Kidney glomerular epithelial cell (primary cell): ENCODE measurements around the gene TRIM24.

Experiments used
- DNase-seq: peaks from one replicate; lab custom pipeline; 2025; lab: John Stamatoyannopoulos, UW

The TRIM24 gene

DNA sequence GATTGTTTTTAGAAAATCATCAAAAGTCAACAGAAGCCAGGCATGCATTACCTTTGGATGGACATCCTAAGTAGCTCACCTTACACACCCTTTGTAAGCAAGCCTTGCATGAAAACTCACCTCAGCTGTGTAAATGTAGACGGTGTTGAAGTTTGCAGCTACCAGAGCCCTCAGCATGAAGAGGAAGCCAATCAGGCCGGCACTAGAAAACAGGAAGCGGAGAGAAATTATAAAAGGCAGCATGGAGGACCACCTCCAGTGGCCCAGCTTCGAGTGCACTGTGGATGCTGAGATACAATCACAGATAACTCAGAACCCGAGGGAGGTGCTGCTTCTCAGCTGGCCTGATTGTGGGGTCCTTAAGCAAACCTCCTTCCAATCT, 165.8 kb downstream of the TRIM24 start:
- DNase-seq: no peak

DNA sequence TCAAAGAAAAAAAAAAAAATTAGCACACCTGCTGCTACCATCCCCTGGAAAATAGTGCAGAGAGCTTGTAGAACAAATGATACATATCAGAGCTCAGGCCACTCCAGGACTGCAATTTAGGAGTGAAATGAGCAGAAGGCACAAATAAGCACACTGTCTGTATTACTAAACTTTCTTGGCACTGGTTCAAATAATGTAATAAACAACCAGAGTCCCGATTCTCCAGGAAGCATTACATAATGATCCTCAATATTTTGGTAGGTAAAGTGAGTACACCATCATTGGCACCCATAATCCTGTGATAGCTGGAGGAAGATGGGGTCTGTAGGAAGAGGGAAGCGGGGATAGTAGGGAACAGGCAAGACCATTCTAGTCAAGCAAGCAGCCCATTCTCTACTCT, 166.8 kb downstream of the TRIM24 start:
- no peak for DNase-seq

DNA sequence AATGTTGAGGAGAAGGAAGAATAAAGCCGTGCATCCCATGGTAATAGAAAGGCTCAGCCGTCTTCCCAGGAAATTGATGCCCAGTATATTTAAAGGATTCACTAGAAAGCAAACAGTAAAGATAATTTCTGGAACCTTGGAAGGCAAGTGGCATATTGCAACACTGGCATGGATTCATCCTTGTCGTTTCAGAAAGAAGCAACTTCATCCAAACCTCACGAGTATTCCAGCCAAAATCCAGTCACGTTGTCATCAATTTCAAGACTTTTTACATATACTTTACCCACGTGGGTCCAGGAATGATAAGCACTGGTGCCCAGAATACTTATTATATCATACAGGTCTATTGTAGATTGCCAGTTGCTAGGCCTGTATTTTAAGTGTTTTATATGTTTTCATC, 167.3 kb downstream of the TRIM24 start:
- DNase-seq: no peak

GRCh38 chr7:138630059-138630610, 170.1 kb downstream of the TRIM24 start:
- no peak for DNase-seq

GRCh38 chr7:138632384-138632783, 172.3 kb downstream of the TRIM24 start:
- no peak for DNase-seq

GRCh38 chr7:138632826-138633602, 173.0 kb downstream of the TRIM24 start:
- no peak for DNase-seq
